ENCODE measurements around the gene PDYN. TPM values are rescaled to one million over a fixed set of nuclear protein-coding genes. Genes with fewer than 3 reads are reported as not detected.

PDYN gene
- total and polyA plus RNA-seq, 2 donors (not counting 1 experiment from before 2014, with no cell fraction given) = not detected

GRCh38 chr20:1964659-1965405 lies 29.0 kb downstream of the PDYN start:
- Histone ChIP-seq H3K27ac (ENCODE audit: low read length in 2 of 2) (no peak overlapping the region), H3K27me3 (replicated peaks in 1 of 4; ENCODE audit: control extremely low read depth in 1 of 4, control insufficient read depth in 3 of 4, insufficient read depth in 4 of 4, low read length in 3 of 4) (no peaks in the 10 kb centered on the region), H3K4me3 (ENCODE audit: control extremely low read depth in 1 of 5, extremely low read depth in 1 of 5, insufficient read depth in 1 of 5, low read depth in 2 of 5, low read length in 4 of 5) (peak overlapping the region; percentile 9 to 57 (median 42)), H3K4me2 (replicated peaks; ENCODE audit: low read depth, low read length, poor library complexity, severe bottlenecking) (peak overlapping the region; percentile 78), H3K36me3 (replicated peaks in 1 of 2; ENCODE audit: control extremely low read depth in 1 of 2, control insufficient read depth in 1 of 2, extremely low read depth in 1 of 2, insufficient read depth in 2 of 2, low read length in 1 of 2) (no peaks in the 10 kb centered on the region), H3K79me2 (ENCODE audit: control insufficient read depth, insufficient read depth, low read length) (no peaks in the 10 kb centered on the region), H3K9me3 (ENCODE audit: control extremely low read depth in 1 of 3, control insufficient read depth in 2 of 3, insufficient read depth in 1 of 3, low read length in 2 of 3) (no peaks in the 10 kb centered on the region), H3K9ac (ENCODE audit: low read length) (peak overlapping the region; percentile 52), H3K4me1 (ENCODE audit: control insufficient read depth in 2 of 2, insufficient read depth in 2 of 2, low read length in 2 of 2) (peaks cover 16 to 18% of the 10 kb centered on the region in 2 donors), H2AFZ (ENCODE audit: insufficient read depth, low read depth, low read length, poor library complexity, severe bottlenecking) (peak overlapping the region; percentile 64), H4K20me1 (ENCODE audit: control insufficient read depth, insufficient read depth, low read length, poor library complexity, severe bottlenecking) (no peaks in the 10 kb centered on the region)
- H3K27me3 Mint-ChIP-seq = no peaks in the 10 kb centered on the region
- TF ChIP-seq EZH2 (IDR thresholded peaks at IDR 0.05; ENCODE audit: borderline replicate concordance, insufficient read depth, low read depth, low read length, poor library complexity, severe bottlenecking) (no peak), CTCF (IDR thresholded peaks at IDR 0.05) (no peak)
- no peaks in the 10 kb centered on the region for H3K9me3 Mint-ChIP-seq (ENCODE audit: insufficient read depth)
- POLR2A ChIA-PET = interaction anchor here (1.2 kb wide), 1 partner anchor 10 kb away, joined by 9 read pairs; no protein-coding TSS in a partner anchor
- H3K27ac Mint-ChIP-seq = no peak overlapping the region
- DNase-seq (no peak), ATAC-seq (ENCODE audit: low read depth) (peak; percentile 16)
- WGBS (ENCODE audit: insufficient coverage) = 80% methylated on average over 13 of the region's 14 CpGs
- intact Hi-C loops (cut with micrococcal nuclease) = loop anchor here (1.0 to 5.0 kb wide), 6 partner anchors 11 to 490 kb away; partner anchors contain the start of genes SIRPA and STK35
- CTCF ChIA-PET = interaction anchor here (0.6 to 5.4 kb wide), 30 partner anchors 11 to 511 kb away, joined by 3 to 95 read pairs (median 4); no protein-coding TSS in a partner anchor
- H3K4me1 Mint-ChIP-seq = peaks cover 18% of the 10 kb centered on the region
- peak overlapping the region; percentile 50 for H3K4me3 Mint-ChIP-seq

GRCh38 chr20:1964061-1964460 lies 29.8 kb downstream of the PDYN start:
- TF ChIP-seq CTCF (IDR thresholded peaks at IDR 0.05) = no peak
- TF ChIP-seq EZH2 (IDR thresholded peaks at IDR 0.05; ENCODE audit: borderline replicate concordance, insufficient read depth, low read depth, low read length, poor library complexity, severe bottlenecking) = no peak
- CTCF ChIA-PET = interaction anchor here (0.7 to 5.4 kb wide), 7 partner anchors 11 to 377 kb away, joined by 3 to 95 read pairs (median 9); no protein-coding TSS in a partner anchor

More at GRCh38 chr20:1964061-1964460, 29.8 kb downstream of the PDYN start:
- peaks cover 16 to 18% of the 10 kb centered on the region in 2 donors for H3K4me1 ChIP-seq (ENCODE audit: control insufficient read depth in 2 of 2, insufficient read depth in 2 of 2, low read length in 2 of 2)
- H3K9ac ChIP-seq (ENCODE audit: low read length) = no peak overlapping the region
- H3K9me3 ChIP-seq (ENCODE audit: control extremely low read depth in 1 of 3, control insufficient read depth in 2 of 3, insufficient read depth in 1 of 3, low read length in 2 of 3) = peaks cover 0 to 2% (median 0%) of the 10 kb centered on the region in 3 donors
- no peaks in the 10 kb centered on the region for H3K79me2 ChIP-seq (ENCODE audit: control insufficient read depth, insufficient read depth, low read length)
- Mint-ChIP-seq H3K27me3 (no peaks in the 10 kb centered on the region), H3K4me3 (no peak overlapping the region), H3K4me1 (peaks cover 18% of the 10 kb centered on the region), H3K27ac (no peak overlapping the region), H3K9me3 (ENCODE audit: insufficient read depth) (no peaks in the 10 kb centered on the region)
- ATAC-seq (ENCODE audit: low read depth) (no peak), DNase-seq (no peak)
- H3K36me3 ChIP-seq (replicated peaks in 1 of 2; ENCODE audit: control extremely low read depth in 1 of 2, control insufficient read depth in 1 of 2, extremely low read depth in 1 of 2, insufficient read depth in 2 of 2, low read length in 1 of 2) = no peaks in the 10 kb centered on the region
- no peak overlapping the region for H3K4me2 ChIP-seq (replicated peaks; ENCODE audit: low read depth, low read length, poor library complexity, severe bottlenecking)
- 89% methylated on average over 4 of the region's 4 CpGs for WGBS (ENCODE audit: insufficient coverage)
- no peaks in the 10 kb centered on the region for H4K20me1 ChIP-seq (ENCODE audit: control insufficient read depth, insufficient read depth, low read length, poor library complexity, severe bottlenecking)
- no peak overlapping the region for H3K27ac ChIP-seq (ENCODE audit: low read length in 2 of 2)
- no peaks in the 10 kb centered on the region for H3K27me3 ChIP-seq (replicated peaks in 1 of 4; ENCODE audit: control extremely low read depth in 1 of 4, control insufficient read depth in 3 of 4, insufficient read depth in 4 of 4, low read length in 3 of 4)
- no peak overlapping the region for H3K4me3 ChIP-seq (ENCODE audit: control extremely low read depth in 1 of 5, extremely low read depth in 1 of 5, insufficient read depth in 1 of 5, low read depth in 2 of 5, low read length in 4 of 5)
- POLR2A ChIA-PET = no interaction called here
- no peak overlapping the region for H2AFZ ChIP-seq (ENCODE audit: insufficient read depth, low read depth, low read length, poor library complexity, severe bottlenecking)
- intact Hi-C loops (cut with micrococcal nuclease) = loop anchor here (2.0 kb wide), 1 partner anchor 491 kb away; no protein-coding TSS in a partner anchor

Measured in B cell (primary cell).